ENCODE results near the gene SPRYD4.

The SPRYD4 gene

DNA sequence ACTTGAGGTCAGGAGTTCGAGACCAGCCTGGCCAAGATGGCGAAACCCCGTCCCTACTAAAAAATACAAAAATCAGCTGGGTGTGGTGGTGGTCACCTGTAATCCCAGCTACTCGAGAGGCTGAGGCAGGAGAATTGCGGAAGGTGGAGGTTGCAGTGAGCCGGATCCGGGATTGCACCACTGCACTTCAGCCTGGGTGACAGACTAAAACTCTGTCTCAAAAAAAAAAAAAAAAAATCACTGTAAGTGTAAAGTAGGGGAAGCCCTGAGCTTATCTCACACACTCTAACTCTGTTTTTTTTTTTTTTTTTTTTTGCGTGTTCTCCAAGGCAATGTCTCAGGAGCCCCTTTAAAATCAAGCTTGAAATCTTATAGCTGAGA, 52.8 kb downstream of the SPRYD4 start:
- H3K27ac ChIP-seq (ENCODE audit: low read depth, low read length) = peak overlapping the region; percentile 89
- H2AFZ ChIP-seq (ENCODE audit: low read length, unreplicated experiment) = peak overlapping the region; percentile 77
- no peaks in the 10 kb centered on the region for H3K36me3 ChIP-seq (ENCODE audit: insufficient read depth, low read length)
- H3K27me3 ChIP-seq (ENCODE audit: insufficient read depth, low read length) = no peaks in the 10 kb centered on the region
- H3K79me2 ChIP-seq (ENCODE audit: control insufficient read depth, insufficient read depth, low read length, unreplicated experiment) = peaks cover 41% of the 10 kb centered on the region
- peaks cover 36% of the 10 kb centered on the region for H3K4me1 ChIP-seq (ENCODE audit: control insufficient read depth, insufficient read depth, low read length, unreplicated experiment)
- H3K4me3 ChIP-seq (ENCODE audit: low read depth, low read length) = peak overlapping the region; percentile 91

GRCh38 chr12:56521590-56522371, 53.4 kb downstream of the SPRYD4 start, which contains the start of gene RBMS2:
Gene RBMS2, plus strand, starts transcription at chr12:56521820. Its CDS starts 204 bp downstream, at chr12:56522024.
- Histone ChIP-seq H2AFZ (ENCODE audit: low read length, unreplicated experiment) (peak within 1 kb of the TSS; percentile 77), H3K27ac (ENCODE audit: low read depth, low read length) (peak within 1 kb of the TSS; percentile 89), H3K4me3 (ENCODE audit: low read depth, low read length) (peak within 1 kb of the TSS; percentile 91), H3K4me1 (ENCODE audit: control insufficient read depth, insufficient read depth, low read length, unreplicated experiment) (peaks cover 41% of the 10 kb centered on the region), H3K27me3 (ENCODE audit: insufficient read depth, low read length) (no peaks in the 10 kb centered on the region), H3K79me2 (ENCODE audit: control insufficient read depth, insufficient read depth, low read length, unreplicated experiment) (peaks cover 47% of the 10 kb centered on the region), H3K36me3 (ENCODE audit: insufficient read depth, low read length) (no peaks in the 10 kb centered on the region)

DNA sequence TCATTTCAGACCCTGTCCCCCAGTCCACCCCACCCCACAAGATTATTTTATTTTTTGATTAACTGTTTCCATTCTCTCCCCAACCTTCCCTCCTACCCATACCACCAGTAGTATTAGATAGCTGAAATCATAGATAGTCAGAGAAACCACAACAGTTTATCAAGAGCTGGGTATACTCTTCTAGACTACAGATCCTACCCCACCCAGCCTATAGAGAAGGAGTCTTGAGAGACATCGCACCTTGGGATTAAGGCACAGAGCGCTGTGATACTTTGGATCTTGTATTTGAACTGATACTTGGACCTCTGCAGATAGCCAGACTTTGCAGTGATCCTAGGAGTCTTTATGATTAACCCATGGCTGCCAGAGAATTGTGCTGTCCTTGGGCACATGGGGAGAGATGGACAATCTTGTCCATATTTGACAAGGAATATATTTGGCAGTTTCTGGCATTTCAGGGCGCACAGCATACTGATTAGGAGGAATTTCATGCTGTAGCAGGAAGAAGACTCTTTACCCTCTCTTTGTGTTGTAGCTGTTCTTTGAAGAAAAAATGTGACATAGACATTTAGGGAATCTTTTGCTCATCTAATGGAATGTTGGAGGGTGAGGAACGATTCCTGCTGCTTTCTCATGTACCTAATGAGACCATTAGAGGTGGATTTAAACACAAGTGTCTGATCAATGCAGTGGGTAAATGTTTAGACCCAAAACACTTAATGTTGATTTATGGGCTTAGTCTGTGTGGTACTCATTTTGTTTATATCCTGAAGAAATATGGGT, 54.2 kb downstream of the SPRYD4 start:
- Histone ChIP-seq H3K4me1 (ENCODE audit: control insufficient read depth, insufficient read depth, low read length, unreplicated experiment) (peaks cover 48% of the 10 kb centered on the region), H2AFZ (ENCODE audit: low read length, unreplicated experiment) (no peak overlapping the region), H3K27ac (ENCODE audit: low read depth, low read length) (peak overlapping the region; percentile 89), H3K4me3 (ENCODE audit: low read depth, low read length) (peak overlapping the region; percentile 91), H3K27me3 (ENCODE audit: insufficient read depth, low read length) (no peaks in the 10 kb centered on the region), H3K36me3 (ENCODE audit: insufficient read depth, low read length) (no peaks in the 10 kb centered on the region), H3K79me2 (ENCODE audit: control insufficient read depth, insufficient read depth, low read length, unreplicated experiment) (peaks cover 55% of the 10 kb centered on the region)

GRCh38 chr12:56528846-56529245, 60.5 kb downstream of the SPRYD4 start:
- Histone ChIP-seq H3K36me3 (ENCODE audit: insufficient read depth, low read length) (peaks cover 2% of the 10 kb centered on the region; the same call in 1 of the 2 replicates), H3K27ac (ENCODE audit: low read depth, low read length) (no peak overlapping the region), H3K79me2 (ENCODE audit: control insufficient read depth, insufficient read depth, low read length, unreplicated experiment) (peaks cover 84% of the 10 kb centered on the region), H2AFZ (ENCODE audit: low read length, unreplicated experiment) (no peak overlapping the region), H3K4me3 (ENCODE audit: low read depth, low read length) (no peak overlapping the region), H3K27me3 (ENCODE audit: insufficient read depth, low read length) (no peaks in the 10 kb centered on the region), H3K4me1 (ENCODE audit: control insufficient read depth, insufficient read depth, low read length, unreplicated experiment) (peaks cover 31% of the 10 kb centered on the region)

Data from ACC112 (cell line).